Head of caudate nucleus (tissue), 42 donors: ENCODE results near the gene SPON2.
A peak's percentile ranks its signal among the peaks of the same experiment; 100 is the strongest.

ENCODE experiments used
- DNase-seq, 42 donors: peaks; one replicate each; pipeline versions ENCODE4 v3.0.0 to v3.0.0-alpha.2; 2020 to 2021; ENCODE audit warnings: mixed read lengths in 7 of 42
- intact Hi-C: fragments of 100-400 bp; cut with DNase I; formaldehyde crosslinking; loops from one replicate; pipeline ENCODE4 v1.15.0; 2022

Gene SPON2

GRCh38 chr4:1198098-1198844 lies 25.9 kb upstream of the SPON2 start:
- intact Hi-C loops, result no loop called here
- DNase-seq, result peak in 21 of 42 donors; percentile 2 to 28 (median 10)

- peak in 19 of 42 donors; percentile 2 to 29 (median 6) for DNase-seq
- intact Hi-C loops, result no loop called here
Measured at GRCh38 chr4:1196421-1197183, 24.2 kb upstream of the SPON2 start.

- DNase-seq, result peak in 16 of 42 donors; percentile 0 to 34 (median 7)
- intact Hi-C loops, result no loop called here
Measured at GRCh38 chr4:1195891-1196401, 23.6 kb upstream of the SPON2 start.

GRCh38 chr4:1195109-1195671 lies 22.8 kb upstream of the SPON2 start:
- intact Hi-C loops, result no loop called here

GRCh38 chr4:1194010-1194900 lies 21.9 kb upstream of the SPON2 start:
- DNase-seq, result peak in 40 of 42 donors; percentile 9 to 85 (median 60)
- intact Hi-C loops, result no loop called here

More at GRCh38 chr4:1195109-1195671, 22.8 kb upstream of the SPON2 start:
- DNase-seq, result peak in 25 of 42 donors; percentile 0 to 39 (median 10)

- intact Hi-C loops, result no loop called here
- peak in 14 of 42 donors; percentile 0 to 31 (median 8) for DNase-seq
Measured at GRCh38 chr4:1193206-1194009, 21.0 kb upstream of the SPON2 start.

GRCh38 chr4:1192493-1193205 lies 20.3 kb upstream of the SPON2 start:
- peak in 30 of 42 donors; percentile 1 to 52 (median 21) for DNase-seq

GRCh38 chr4:1192091-1192492 lies 19.7 kb upstream of the SPON2 start:
- intact Hi-C loops, result no loop called here
- peak; percentile 64 to 95 (median 85) for DNase-seq

More at GRCh38 chr4:1192493-1193205, 20.3 kb upstream of the SPON2 start:
- intact Hi-C loops, result no loop called here

GRCh38 chr4:1191621-1192020 lies 19.2 kb upstream of the SPON2 start:
- peak in 17 of 42 donors; percentile 1 to 36 (median 12) for DNase-seq
- intact Hi-C loops, result no loop called here

- intact Hi-C loops, result no loop called here
- peak in 4 of 42 donors; percentile 1 to 7 (median 3) for DNase-seq
Measured at GRCh38 chr4:1187182-1187581, 14.8 kb upstream of the SPON2 start.

GRCh38 chr4:1183985-1184773 lies 11.8 kb upstream of the SPON2 start:
- intact Hi-C loops, result no loop called here
- DNase-seq, result peak in 17 of 42 donors; percentile 0 to 40 (median 8)

GRCh38 chr4:1182313-1182712 lies 9.9 kb upstream of the SPON2 start:
- intact Hi-C loops, result no loop called here

GRCh38 chr4:1180663-1181062 lies 8.3 kb upstream of the SPON2 start:
- no peak for DNase-seq
- intact Hi-C loops, result no loop called here

More at GRCh38 chr4:1182313-1182712, 9.9 kb upstream of the SPON2 start:
- DNase-seq, result no peak

GRCh38 chr4:1179976-1180375 lies 7.6 kb upstream of the SPON2 start:
- no peak for DNase-seq
- intact Hi-C loops, result no loop called here

- DNase-seq, result peak in 3 of 42 donors; percentile 1 to 12 (median 5)
Measured at GRCh38 chr4:1179089-1179441, 6.7 kb upstream of the SPON2 start.

More at GRCh38 chr4:1179089-1179441, 6.7 kb upstream of the SPON2 start:
- intact Hi-C loops, result no loop called here
